HEK293T (cell line): ENCODE data around the gene MARCKS.

Experiments
- FOXA1 ChIP-seq: fragments of 450-650 bp; IDR thresholded peaks from 2 replicates; pipeline ENCODE4 v1.6.1; 2016; ENCODE audit warnings: mild to moderate bottlenecking
- FOXK2 ChIP-seq: fragments of 450-650 bp; IDR thresholded peaks from 2 replicates; pipeline ENCODE4 v1.6.1; 2016; ENCODE audit warnings: mild to moderate bottlenecking
- FOXM1 ChIP-seq: fragments of 450-650 bp; IDR thresholded peaks from 2 replicates; pipeline ENCODE4 v1.6.1; 2017; ENCODE audit warnings: mild to moderate bottlenecking, borderline replicate concordance
- NFRKB ChIP-seq: fragments of 450-650 bp; IDR thresholded peaks from 2 replicates; pipeline ENCODE4 v1.6.1; 2016; ENCODE audit warnings: mild to moderate bottlenecking, moderate library complexity
- SP1 ChIP-seq: fragments of 450-650 bp; IDR thresholded peaks from 2 replicates; pipeline ENCODE4 v1.6.1; 2017
- SUZ12 ChIP-seq: fragments of 450-650 bp; IDR thresholded peaks from 2 replicates; pipeline ENCODE4 v1.6.1; 2016; ENCODE audit warnings: mild to moderate bottlenecking
- TARDBP ChIP-seq: fragments of 450-650 bp; IDR thresholded peaks from 2 replicates; pipeline ENCODE4 v1.6.1; 2016

DNA sequence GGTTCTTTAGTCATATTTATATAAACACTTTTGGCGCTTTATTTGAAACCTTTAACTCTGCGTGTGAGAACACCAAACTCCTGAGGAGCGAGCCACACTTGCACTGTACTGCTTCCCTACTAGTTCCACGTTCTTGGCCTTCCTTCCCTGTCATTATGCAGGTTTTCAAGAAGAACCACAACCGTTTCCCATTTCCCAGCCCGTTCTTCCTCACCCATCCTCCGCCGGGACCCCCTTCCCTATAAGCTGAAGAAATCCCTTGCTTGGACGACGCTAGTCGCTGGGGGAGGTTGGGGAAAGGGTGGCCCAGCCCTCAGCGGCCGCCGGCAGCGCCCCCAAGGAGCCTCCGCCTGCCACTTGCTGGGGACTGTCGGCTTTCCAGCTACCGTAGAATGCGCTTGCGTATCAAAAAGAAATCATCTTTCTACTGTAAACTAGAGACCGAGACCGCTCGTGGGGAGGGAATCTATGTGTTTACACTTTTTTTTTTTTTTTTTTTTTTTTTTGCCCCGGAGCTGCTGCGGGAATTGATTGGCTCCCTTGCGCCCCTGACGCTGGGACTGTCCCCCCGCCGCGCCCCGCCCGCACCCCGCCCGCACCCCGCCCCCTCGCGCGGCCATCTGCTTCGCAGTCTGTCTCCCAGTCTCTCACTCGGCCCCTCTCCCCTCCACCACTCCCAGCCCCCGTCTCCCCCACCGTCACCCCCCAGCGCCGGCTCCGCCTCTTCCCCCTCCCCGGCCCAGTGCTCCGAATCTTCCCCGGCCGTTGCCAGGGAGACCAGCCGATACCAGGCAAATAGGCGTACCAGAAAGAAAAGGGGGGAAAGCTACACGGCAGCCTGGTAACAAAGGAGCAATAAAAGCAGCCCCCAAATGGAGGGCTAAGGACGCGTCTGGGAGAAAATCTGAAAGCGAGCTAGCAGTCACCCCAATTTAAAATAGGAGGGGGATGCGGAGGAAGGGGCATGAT, 2.3 kb upstream of the MARCKS start:
- TF ChIP-seq TARDBP, result no peak
- TF ChIP-seq FOXM1, result no peak
- no peak for TF ChIP-seq NFRKB
- TF ChIP-seq FOXK2, result no peak
- no peak for TF ChIP-seq FOXA1
- no peak for TF ChIP-seq SUZ12
- no peak for TF ChIP-seq SP1
